Measurements from ENCODE around the gene SOAT2.

The SOAT2 gene, protein sequence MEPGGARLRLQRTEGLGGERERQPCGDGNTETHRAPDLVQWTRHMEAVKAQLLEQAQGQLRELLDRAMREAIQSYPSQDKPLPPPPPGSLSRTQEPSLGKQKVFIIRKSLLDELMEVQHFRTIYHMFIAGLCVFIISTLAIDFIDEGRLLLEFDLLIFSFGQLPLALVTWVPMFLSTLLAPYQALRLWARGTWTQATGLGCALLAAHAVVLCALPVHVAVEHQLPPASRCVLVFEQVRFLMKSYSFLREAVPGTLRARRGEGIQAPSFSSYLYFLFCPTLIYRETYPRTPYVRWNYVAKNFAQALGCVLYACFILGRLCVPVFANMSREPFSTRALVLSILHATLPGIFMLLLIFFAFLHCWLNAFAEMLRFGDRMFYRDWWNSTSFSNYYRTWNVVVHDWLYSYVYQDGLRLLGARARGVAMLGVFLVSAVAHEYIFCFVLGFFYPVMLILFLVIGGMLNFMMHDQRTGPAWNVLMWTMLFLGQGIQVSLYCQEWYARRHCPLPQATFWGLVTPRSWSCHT

DNA sequence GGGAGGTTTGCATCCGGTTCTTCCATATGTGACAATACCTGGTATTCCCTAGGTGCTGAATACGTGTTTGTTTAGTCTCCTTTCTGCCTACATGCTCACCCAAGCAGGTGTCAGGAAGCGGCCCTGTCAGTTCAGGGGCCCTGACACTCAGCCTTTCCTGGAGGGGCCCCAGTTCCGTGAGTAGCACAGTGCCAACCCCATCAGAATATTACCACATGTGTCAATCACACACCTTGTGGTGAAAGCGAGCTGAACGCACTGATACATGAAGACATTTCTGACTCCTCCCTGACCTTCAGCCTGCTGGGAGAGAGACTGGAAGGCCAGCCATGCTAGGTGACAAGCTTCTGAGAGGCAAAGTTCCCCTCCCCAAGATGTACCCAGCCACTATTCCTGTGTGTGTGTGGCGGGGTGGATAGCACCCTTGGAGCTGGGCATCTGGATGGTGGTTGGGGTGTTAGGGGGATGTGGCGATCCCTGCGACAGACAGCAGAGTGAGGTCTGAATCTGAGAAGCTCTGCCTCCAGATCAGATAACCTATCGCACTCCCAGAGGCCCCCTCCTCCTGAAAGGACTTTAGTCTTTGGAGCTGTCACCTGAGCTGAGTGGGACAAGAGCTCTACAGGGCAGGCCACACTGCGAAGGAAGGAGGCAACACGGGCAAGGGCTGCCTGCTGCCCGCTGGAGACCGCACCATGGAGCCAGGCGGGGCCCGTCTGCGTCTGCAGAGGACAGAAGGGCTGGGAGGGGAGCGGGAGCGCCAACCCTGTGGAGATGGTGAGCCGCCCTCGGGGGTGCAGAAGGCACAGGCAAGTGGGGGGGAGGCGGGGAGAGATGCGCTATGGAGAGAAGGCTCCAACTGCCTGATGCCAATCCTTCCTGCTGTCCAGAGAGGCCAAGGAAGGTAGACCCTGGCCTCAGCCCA is at the start of gene SOAT2:
TSS of gene SOAT2 (plus strand) at position 604 of the 925 bp plus-strand sequence. CDS start at position 696, 92 bp downstream.
- peak in 1 of 2 donors; percentile 33 for DNase-seq (ENCODE audit: low read depth in 2 of 2, low spot score in 1 of 2)

DNA sequence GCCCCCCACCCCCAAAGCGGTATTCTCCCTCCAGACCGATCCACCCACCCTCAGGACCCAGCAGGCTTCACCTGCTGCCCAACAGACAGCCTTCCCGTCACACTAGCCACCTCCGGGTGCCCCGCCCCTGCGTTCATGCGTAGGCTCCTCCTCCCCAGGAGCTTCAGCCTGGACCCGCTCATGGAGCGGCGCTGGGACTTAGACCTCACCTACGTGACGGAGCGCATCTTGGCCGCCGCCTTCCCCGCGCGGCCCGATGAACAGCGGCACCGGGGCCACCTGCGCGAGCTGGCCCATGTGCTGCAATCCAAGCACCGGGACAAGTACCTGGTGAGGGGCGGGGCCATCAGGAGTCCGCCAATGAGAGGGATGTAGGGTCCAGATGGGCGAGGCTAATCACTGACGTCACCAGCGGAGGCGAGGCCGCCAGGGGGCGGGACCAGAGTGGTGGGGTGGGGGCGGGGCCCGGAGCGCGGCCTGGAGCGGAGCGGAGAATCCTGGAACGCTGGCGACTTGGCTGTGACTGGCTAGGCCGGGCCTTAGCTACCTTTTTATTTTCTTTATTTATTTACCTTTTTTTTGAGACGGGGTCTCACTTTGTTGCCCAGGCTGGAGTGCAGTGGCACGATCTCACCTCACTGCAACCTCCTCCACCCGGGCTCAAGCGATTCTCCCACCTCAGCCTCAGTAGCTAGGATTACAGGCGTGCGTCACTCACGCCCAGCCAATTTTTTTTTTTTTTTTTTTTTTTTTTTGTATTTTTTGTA is 49.0 kb upstream of the SOAT2 start:
- peak; percentile 82 to 85 for DNase-seq (ENCODE audit: low read depth in 2 of 2, low spot score in 1 of 2)

DNA sequence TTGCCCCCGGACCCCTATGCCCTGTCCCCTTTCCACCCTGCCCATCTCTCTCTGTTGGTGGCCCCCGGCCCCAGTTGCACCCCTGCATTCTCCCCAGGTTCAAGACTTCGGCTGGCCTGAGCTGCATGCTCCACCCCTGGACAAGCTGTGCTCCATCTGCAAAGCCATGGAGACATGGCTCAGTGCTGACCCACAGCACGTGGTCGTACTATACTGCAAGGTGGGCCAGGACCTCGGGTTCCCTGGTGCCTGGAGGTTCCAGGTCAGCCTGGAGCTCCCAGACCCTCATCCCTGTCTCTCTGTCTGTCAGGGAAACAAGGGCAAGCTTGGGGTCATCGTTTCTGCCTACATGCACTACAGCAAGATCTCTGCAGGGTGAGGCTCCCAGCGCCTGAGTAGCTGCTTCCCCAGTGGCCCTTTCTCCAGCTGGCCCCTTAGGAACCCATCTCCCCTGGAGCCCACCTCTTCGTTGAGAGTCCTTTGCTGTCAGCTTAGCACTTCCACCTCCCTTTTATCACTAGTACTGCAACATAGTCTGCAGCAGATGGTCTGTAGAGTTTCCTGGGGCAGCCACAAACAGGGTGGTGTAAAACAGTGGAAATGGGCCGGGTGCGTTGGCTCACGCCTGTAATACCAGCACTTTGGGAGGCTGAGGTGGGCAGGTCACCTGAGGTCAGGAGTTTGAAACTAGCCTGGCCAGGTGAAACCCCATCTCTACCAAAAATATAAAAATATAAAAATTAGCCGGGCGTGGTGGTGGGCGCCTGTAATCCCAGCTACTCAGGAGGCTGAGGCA is 47.6 kb upstream of the SOAT2 start:
- no peak for DNase-seq (ENCODE audit: low read depth in 2 of 2, low spot score in 1 of 2)

DNA sequence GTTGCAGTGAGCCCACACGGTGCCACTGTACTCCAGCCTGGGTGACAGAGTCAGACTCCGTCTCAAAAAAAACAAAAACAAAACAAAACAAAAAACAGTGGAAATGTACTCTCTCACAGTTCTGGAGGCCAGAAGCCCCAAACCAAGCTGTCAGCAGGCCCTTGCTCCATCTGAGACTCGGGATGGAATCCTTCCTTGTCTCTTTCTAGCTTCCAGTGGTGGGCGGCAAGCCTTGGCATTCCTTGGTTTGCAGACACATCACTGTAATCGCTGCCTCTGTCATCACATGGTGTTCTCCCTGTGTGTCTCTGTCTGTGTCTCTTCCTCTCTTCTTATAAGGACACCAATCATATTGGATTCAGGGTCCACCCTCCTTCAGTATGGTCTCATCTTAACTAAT is 47.0 kb upstream of the SOAT2 start:
- no peak for DNase-seq (ENCODE audit: low read depth in 2 of 2, low spot score in 1 of 2)

DNA sequence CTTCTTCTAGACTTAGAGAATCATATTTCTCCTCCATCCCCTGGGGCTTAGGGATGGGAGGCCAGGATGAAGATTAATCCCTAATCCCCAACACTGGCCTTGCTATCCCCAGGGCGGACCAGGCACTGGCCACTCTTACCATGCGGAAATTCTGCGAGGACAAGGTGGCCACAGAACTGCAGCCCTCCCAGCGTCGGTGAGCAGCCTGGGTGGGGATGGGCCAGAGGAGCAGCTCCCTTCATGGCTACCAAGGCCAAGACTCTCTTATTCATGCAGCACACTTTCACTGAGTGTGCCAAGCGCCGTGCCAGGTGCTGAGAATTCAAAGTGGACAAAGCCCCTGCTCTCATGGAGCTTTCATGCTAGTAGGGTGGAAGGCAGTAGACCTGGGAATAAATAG is 46.4 kb upstream of the SOAT2 start:
- DNase-seq (ENCODE audit: low read depth in 2 of 2, low spot score in 1 of 2), result no peak

GRCh38 chr12:53057816-53058500 is 45.3 kb upstream of the SOAT2 start:
- no peak for DNase-seq (ENCODE audit: low read depth in 2 of 2, low spot score in 1 of 2)

- no peak for DNase-seq (ENCODE audit: low read depth in 2 of 2, low spot score in 1 of 2)
These were observed 44.4 kb upstream of the SOAT2 start for GRCh38 chr12:53058674-53059433.

- DNase-seq (ENCODE audit: low read depth in 2 of 2, low spot score in 1 of 2), result no peak
These were observed 43.7 kb upstream of the SOAT2 start for GRCh38 chr12:53059434-53060063.

DNA sequence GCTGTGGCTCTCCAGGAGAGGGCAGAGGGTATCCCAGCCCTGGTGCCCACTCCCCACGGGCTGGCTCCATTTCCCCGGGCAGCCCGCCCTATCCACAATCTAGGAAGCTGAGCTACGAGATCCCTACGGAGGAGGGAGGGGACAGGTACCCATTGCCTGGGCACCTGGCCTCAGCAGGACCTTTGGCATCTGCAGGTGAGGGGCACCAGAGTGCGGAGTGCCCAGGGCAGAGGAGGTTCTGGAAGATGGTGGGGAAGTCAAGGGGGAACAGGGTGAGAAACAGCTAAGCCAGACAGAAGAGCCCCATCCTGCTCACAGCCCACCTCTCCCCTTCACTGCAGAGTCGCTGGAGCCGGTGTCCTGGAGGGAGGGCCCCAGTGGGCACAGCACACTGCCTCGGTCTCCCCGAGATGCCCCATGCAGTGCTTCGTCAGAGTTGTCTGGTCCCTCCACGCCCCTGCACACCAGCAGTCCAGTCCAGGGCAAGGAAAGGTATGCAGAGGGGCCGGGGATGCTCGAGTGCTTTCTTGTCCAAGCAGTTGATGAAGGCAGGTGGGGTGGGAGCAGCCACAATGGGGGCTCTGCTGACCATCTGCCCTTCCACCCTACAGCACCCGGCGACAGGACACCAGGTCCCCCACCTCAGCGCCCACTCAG is 43.1 kb upstream of the SOAT2 start:
- DNase-seq (ENCODE audit: low read depth in 2 of 2, low spot score in 1 of 2), result no peak

DNA sequence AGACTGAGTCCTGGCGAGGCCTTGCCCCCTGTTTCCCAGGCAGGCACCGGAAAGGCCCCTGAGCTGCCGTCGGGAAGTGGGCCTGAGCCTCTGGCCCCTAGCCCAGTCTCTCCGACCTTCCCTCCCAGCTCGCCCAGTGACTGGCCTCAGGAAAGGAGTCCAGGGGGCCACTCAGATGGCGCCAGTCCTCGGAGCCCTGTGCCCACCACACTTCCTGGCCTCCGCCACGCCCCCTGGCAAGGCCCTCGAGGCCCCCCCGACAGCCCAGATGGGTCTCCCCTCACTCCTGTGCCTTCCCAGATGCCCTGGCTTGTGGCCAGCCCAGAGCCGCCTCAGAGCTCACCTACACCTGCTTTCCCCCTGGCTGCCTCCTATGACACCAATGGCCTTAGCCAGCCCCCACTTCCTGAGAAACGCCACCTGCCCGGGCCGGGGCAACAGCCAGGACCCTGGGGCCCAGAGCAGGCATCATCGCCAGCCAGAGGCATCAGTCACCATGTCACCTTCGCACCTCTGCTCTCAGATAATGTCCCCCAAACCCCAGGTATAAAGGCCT is 42.5 kb upstream of the SOAT2 start:
- DNase-seq (ENCODE audit: low read depth in 2 of 2, low spot score in 1 of 2), result no peak

GRCh38 chr12:53061404-53062010 is 41.8 kb upstream of the SOAT2 start:
- no peak for DNase-seq (ENCODE audit: low read depth in 2 of 2, low spot score in 1 of 2)

GRCh38 chr12:53062011-53062961 is 41.0 kb upstream of the SOAT2 start:
- no peak for DNase-seq (ENCODE audit: low read depth in 2 of 2, low spot score in 1 of 2)

- DNase-seq (ENCODE audit: low read depth in 2 of 2, low spot score in 1 of 2), result no peak
These were observed 40.1 kb upstream of the SOAT2 start for GRCh38 chr12:53062977-53063707.

DNA sequence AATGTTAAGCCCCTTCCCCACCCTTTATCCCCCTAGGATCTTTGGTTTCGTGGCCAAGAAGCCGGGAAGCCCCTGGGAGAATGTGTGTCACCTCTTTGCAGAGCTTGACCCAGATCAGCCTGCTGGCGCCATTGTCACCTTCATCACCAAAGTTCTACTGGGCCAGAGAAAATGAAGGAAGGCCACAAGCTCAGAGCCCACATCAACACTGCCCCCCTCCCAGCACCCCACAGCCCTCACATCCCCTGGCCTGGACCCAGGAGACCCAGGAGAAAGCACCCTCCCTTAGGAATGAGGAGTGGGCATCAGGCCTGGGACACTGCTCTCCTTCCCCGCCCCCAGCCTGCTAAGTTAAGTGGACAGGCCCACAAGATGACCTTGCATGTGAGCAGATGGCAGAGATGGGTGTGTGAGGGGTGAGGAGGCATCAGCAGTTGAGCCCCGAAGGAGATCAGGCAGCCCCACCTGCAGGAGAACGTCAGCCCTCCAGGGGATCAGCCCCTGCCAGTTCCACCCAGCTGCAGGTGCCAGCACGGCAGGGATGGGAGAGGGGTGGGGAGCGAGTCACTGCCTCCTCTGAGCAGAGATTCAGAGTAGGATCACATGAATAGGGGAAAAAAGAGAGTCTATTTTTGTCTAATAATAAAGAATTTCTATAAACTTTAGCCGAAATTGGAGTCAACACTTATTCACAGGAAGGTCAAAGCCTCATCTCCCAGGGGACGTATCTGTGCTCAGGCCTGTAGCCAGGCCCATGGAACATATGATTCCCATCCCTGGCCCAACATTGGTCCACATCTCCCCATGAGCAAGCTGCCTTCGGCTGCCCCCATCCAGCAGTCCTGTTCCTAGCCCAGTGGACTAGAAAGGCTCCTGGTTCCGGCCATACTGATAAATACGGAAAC is 39.3 kb upstream of the SOAT2 start:
- no peak for DNase-seq (ENCODE audit: low read depth in 2 of 2, low spot score in 1 of 2)

Measured in stimulated activated CD8-positive, alpha-beta memory T cell treated with anti-CD3 and anti-CD28 coated beads, Interleukin-4, amount 100 ng/mL, for 1 hour (primary cell).